ENCODE results near the gene PIAS3.
A peak's percentile ranks its signal among the peaks of the same experiment; 100 is the strongest.
"Not testable (repeated sequence)": the region's sequence is repeated elsewhere in the genome, so short reads cannot be mapped to it uniquely, and the experiment has no call there.

Gene PIAS3

GRCh38 chr1:145826030-145826429 is 32.9 kb downstream of the PIAS3 start:
- no peak overlapping the region for H3K4me3 ChIP-seq (ENCODE audit: low read length)
- TF ChIP-seq CTCF (IDR thresholded peaks at IDR 0.05; ENCODE audit: insufficient read depth, low read depth, low read length, missing control alignments): no peak
- no peak for DNase-seq (ENCODE audit: low read depth)

DNA sequence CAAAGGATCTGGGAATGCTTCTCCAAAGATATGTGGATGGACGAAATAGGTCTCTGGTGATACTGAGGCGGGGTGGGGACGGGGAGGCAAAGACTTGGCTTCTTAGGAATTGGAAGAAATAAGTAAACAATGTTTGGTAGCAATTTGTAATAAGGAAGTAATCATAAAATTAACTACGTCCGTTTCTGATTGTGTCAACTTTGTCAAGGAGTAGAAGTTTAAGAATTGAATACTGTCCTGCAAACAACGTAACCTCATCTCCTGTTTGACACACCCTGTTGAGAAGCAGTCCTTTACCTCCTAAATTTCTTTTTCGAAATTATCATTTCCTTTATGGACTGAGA is 34.4 kb downstream of the PIAS3 start:
- DNase-seq (ENCODE audit: low read depth): no peak
- TF ChIP-seq CTCF (IDR thresholded peaks at IDR 0.05; ENCODE audit: insufficient read depth, low read depth, low read length, missing control alignments): no peak
- H3K4me3 ChIP-seq (ENCODE audit: low read length): peak overlapping the region; percentile 88

DNA sequence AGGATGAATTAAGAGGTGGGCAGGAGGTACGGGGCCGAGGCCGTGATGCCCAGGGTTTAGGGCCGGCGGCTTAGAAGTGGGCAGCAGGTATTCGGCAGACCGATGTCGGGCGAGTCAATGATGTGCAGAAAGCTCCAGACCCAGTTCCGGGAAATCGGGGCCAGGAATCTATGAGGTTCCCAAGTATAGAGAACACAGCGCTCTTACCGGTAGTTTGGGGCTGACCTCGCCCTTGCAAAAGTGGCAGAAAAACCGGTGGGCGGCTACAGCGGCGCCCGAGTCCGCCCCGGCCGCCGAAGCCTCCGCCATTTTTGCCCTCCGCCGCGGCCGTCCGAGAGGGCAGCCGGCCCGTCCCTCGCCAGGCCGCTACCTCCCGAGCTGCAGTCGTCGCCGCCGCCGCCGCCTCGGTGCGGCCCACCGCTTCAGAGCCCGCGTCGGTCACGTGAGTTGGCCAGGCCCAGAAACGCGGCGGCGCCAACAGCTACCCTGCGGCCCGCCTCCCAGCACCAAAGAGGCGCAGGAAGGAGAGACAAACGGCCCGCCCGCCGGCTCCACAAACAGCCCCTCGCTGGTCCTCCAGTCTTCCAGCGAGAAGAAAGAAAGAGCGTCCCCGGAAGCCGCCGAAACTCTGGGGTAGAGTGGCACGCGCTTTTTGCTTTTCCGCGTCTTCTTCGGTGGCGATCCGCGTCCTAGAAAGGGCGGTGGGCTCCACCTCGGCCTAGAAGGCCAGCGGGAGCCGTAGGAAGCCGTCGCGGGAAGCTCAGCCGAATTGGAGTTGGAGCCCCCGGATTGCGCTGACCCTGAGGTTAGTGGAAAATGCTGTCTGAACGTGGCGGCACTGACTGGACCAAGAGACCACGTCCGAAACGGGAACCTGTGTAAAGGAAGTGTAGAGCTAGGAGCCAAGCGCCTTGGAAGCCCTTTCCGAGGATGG is 35.0 kb downstream of the PIAS3 start, which contains the start of the genes POLR3C and RNF115:
POLR3C (plus strand) TSS at position 636 of the 934 bp plus-strand sequence. CDS start 1,577 bp downstream, outside the sequence.
RNF115 (minus strand) TSS at position 531 of the 934 bp plus-strand sequence; CDS start at position 309, 222 bp downstream.
- DNase-seq (ENCODE audit: low read depth): peak; percentile 91
- no peak for TF ChIP-seq CTCF (IDR thresholded peaks at IDR 0.05; ENCODE audit: insufficient read depth, low read depth, low read length, missing control alignments)
- peak within 1 kb of the TSS; percentile 88 for H3K4me3 ChIP-seq (ENCODE audit: low read length)

DNA sequence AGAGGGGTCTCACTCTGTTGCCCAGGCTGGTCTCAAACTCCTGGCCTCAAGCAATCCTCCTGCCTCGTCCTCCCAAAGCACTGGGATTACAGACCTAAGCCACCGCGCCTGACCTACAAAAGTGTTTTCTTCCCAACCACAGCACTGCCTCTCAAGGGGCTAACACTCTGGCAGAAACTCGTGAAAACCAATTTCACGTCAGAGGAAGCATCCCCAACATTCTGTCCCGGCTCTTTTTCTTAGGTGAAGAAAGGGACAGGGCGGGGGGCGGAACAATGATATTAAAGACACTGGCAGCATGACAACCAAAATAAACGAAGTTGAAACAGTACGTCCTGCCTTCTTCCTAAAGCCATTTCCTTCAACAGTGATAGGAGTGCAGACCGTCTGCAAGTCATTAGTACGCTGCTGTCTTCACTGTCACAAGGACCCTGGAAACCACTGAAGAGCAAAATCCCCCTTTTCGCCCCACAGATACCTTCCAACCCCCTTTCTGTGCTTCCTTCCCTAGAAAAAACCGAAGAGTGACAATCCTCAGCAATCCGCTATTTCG is 36.0 kb downstream of the PIAS3 start:
- DNase-seq (ENCODE audit: low read depth); H3K4me3 ChIP-seq (ENCODE audit: low read length): not testable (repeated sequence)

GRCh38 chr1:145818095-145818494 is 40.8 kb downstream of the PIAS3 start:
- H3K4me3 ChIP-seq (ENCODE audit: low read length): not testable (repeated sequence)
- peak; percentile 23 for DNase-seq (ENCODE audit: low read depth)

DNA sequence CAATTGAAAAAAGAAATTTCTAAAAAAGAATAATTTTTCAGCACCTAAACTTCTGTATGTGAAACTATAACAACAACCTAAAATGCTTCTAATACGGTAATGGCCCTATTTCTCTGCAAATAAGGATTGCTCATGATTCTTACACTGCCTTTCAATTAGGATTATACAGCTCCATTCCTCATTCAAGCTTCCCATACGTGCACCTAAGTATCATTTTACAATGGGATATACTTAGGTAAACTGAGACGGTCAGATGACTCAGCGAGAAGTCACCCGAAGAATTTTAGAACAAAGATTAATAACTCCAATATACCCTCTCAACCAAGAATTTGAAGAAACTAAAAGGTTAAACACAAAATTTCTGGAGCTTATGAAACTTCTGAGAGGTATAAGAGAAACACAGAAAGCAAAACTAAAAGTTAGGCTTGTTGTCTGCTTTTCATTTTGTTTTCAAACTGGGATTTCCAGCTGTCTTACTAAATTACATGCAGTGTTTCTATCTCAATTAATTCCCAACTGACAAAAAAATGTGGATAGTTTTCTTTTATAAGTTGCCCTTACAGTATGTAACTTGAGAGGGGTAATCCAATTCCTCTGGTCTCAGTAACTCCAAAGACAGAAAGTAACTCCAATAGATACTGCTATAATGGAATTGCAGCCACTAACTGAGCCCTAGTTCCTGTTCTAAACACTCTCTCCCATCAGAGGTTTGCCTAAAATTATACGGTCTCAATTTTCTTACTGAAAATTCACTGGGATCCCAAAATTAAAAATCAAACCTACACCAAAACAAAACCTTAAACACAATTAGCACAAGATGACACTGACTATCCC is 45.7 kb downstream of the PIAS3 start:
- DNase-seq (ENCODE audit: low read depth); H3K4me3 ChIP-seq (ENCODE audit: low read length): not testable (repeated sequence)

GRCh38 chr1:145806844-145807243 is 52.0 kb downstream of the PIAS3 start:
- no peak for TF ChIP-seq CTCF (IDR thresholded peaks at IDR 0.05; ENCODE audit: insufficient read depth, low read depth, low read length, missing control alignments)
- no peak overlapping the region for H3K4me3 ChIP-seq (ENCODE audit: low read length)
- DNase-seq (ENCODE audit: low read depth): no peak

- no peak overlapping the region for H3K4me3 ChIP-seq (ENCODE audit: low read length)
- no peak for DNase-seq (ENCODE audit: low read depth)
- no peak for TF ChIP-seq CTCF (IDR thresholded peaks at IDR 0.05; ENCODE audit: insufficient read depth, low read depth, low read length, missing control alignments)
These were observed 52.5 kb downstream of the PIAS3 start for GRCh38 chr1:145806408-145806807.
